GM23248 (cell line): ENCODE data around the gene TPPP3. TPM values are rescaled to one million over a fixed set of nuclear protein-coding genes. Genes with fewer than 3 reads are reported as not detected.

Experiments used
- DNase-seq: peaks from one replicate; pipeline ENCODE4 v3.0.0-alpha.2; 2015
- H2AFZ ChIP-seq: fragments of 200-600 bp; sonication (generic); 2 replicates; pipeline ENCODE4 v1.6.1; 2016; ENCODE audit warnings: antibody characterized with exemption
- H3F3A ChIP-seq: fragments of 200-600 bp; sonication (generic); 2 replicates; pipeline ENCODE4 v1.6.1; 2016; ENCODE audit warnings: mild to moderate bottlenecking, antibody characterized with exemption, mixed run types; ENCODE audit not compliant: insufficient read depth
- H3K27ac ChIP-seq: fragments of 200-600 bp; sonication (generic); 2 replicates; pipeline ENCODE4 v1.5.1; 2016; ENCODE audit warnings: mild to moderate bottlenecking
- H3K27me3 ChIP-seq: fragments of 200-600 bp; sonication (generic); replicated peaks from 2 replicates; pipeline ENCODE4 v1.6.1; 2016; ENCODE audit warnings: mild to moderate bottlenecking; ENCODE audit not compliant: insufficient read depth
- H3K36me3 ChIP-seq: fragments of 200-600 bp; sonication (generic); 2 replicates; pipeline ENCODE4 v1.6.1; 2016; ENCODE audit warnings: low read depth, mild to moderate bottlenecking
- H3K4me1 ChIP-seq: fragments of 200-600 bp; sonication (generic); 2 replicates; pipeline ENCODE4 v1.6.1; 2016; ENCODE audit warnings: mild to moderate bottlenecking; ENCODE audit not compliant: insufficient read depth
- H3K4me2 ChIP-seq: fragments of 200-600 bp; sonication (generic); one replicate; pipeline ENCODE4 v1.6.1; 2016; ENCODE audit warnings: mild to moderate bottlenecking; ENCODE audit not compliant: unreplicated experiment
- H3K4me3 ChIP-seq: fragments of 200-600 bp; sonication (generic); 2 replicates; pipeline ENCODE4 v1.5.1; 2016; ENCODE audit warnings: mild to moderate bottlenecking
- H3K79me2 ChIP-seq: fragments of 200-600 bp; sonication (generic); 2 replicates; pipeline ENCODE4 v1.6.1; 2016; ENCODE audit warnings: mild to moderate bottlenecking; ENCODE audit not compliant: insufficient read depth
- H3K9ac ChIP-seq: fragments of 200-600 bp; sonication (generic); 2 replicates; pipeline ENCODE4 v1.6.1; 2016; ENCODE audit warnings: mild to moderate bottlenecking
- H3K9me2 ChIP-seq: fragments of 200-600 bp; sonication (generic); 2 replicates; pipeline ENCODE4 v1.6.1; 2016; ENCODE audit warnings: mixed run types, mild to moderate bottlenecking, moderate library complexity; ENCODE audit not compliant: insufficient read depth
- H3K9me3 ChIP-seq: fragments of 200-600 bp; sonication (generic); one replicate; pipeline ENCODE4 v1.6.1; 2017; ENCODE audit warnings: low read depth
- H4K20me1 ChIP-seq: fragments of 200-600 bp; sonication (generic); 2 replicates; pipeline ENCODE4 v1.6.0; 2016; ENCODE audit not compliant: insufficient read depth
- EZH2 ChIP-seq: fragments of 200-600 bp; sonication (generic); IDR thresholded peaks from 2 replicates; pipeline ENCODE4 v1.6.1; 2018; ENCODE audit warnings: antibody characterized with exemption, mild to moderate bottlenecking; ENCODE audit not compliant: insufficient read depth, poor library complexity, severe bottlenecking
- EZH2phosphoT487 ChIP-seq: fragments of 200-600 bp; sonication (generic); IDR thresholded peaks from 2 replicates; pipeline ENCODE4 v1.6.1; 2018; ENCODE audit warnings: antibody characterized with exemption, moderate library complexity, mild to moderate bottlenecking, low read depth; ENCODE audit not compliant: insufficient read depth
- WGBS, 2 experiments: methylation state at CpG; one replicate each; pipeline ENCODE4 v1.1.6; 2015 to 2017; ENCODE audit warnings: low lambda C conversion rate in 2 of 2, low coverage in 1 of 2; ENCODE audit errors: missing lambda C conversion rate in 2 of 2; 5-methylcytosine and 5-hydroxymethylcytosine counted together
- in situ Hi-C: fragments of 300-500 bp; cut with MboI; formaldehyde crosslinking; loops from 2 replicates; pipeline ENCODE4 v1.15.0; 2020
- polyA plus RNA-seq: library from polyadenylated mRNA; unstranded; fragments of >200 nt; fragmentation: Nextera tagmentation; extraction: Ambion mirVana; gene quantifications from 2 replicates; pipeline ENCODE4 v1.2.1, GENCODE V29; 2016
- total RNA-seq: library from RNA; depleted of rRNA; stranded (reverse); fragments of >200 nt; shearing (Covaris generic); gene quantifications from 2 replicates; pipeline ENCODE4 v1.2.3, GENCODE V29; 2014

The TPPP3 gene
- total and polyA plus RNA-seq, 2 experiments from 2014 or later, result 1.9 TPM; not detected in 1

GRCh38 chr16:67407788-67408452, 14.6 kb upstream of the TPPP3 start:
- Histone ChIP-seq H3F3A (peaks cover 40% of the 10 kb centered on the region), H4K20me1 (no peaks in the 10 kb centered on the region), H3K9me2 (no peaks in the 10 kb centered on the region), H3K27me3 (no peaks in the 10 kb centered on the region), H3K4me2 (peak overlapping the region; percentile 57), H3K9me3 (no peaks in the 10 kb centered on the region), H3K36me3 (no peaks in the 10 kb centered on the region), H3K79me2 (peaks cover 14% of the 10 kb centered on the region), H3K4me1 (peaks cover 37% of the 10 kb centered on the region), H2AFZ (0 out of 2 replicates have a peak overlapping the region, but pooled peaks have one; percentile 6), H3K9ac (peak overlapping the region; percentile 80), H3K4me3 (no peak overlapping the region), H3K27ac (peak overlapping the region; percentile 94)
- WGBS, 2 experiments, result 41 to 42% methylated on average over 6 of the region's 6 CpGs
- in situ Hi-C loops, result no loop called here
- no peak for DNase-seq
- TF ChIP-seq EZH2 (no peak), EZH2phosphoT487 (no peak)

- Histone ChIP-seq H3K36me3 (no peaks in the 10 kb centered on the region), H3F3A (peaks cover 36% of the 10 kb centered on the region), H4K20me1 (no peaks in the 10 kb centered on the region), H3K9me2 (no peaks in the 10 kb centered on the region), H2AFZ (peak overlapping the region; percentile 6; the same call in 1 of the 2 replicates), H3K27ac (peak overlapping the region; percentile 94), H3K4me1 (peaks cover 37% of the 10 kb centered on the region), H3K27me3 (no peaks in the 10 kb centered on the region), H3K4me3 (peak overlapping the region; percentile 7; the same call in 1 of the 2 replicates), H3K79me2 (peaks cover 14% of the 10 kb centered on the region), H3K4me2 (peak overlapping the region; percentile 57), H3K9ac (peak overlapping the region; percentile 80), H3K9me3 (no peaks in the 10 kb centered on the region)
- in situ Hi-C loops, result no loop called here
- DNase-seq, result peak; percentile 88
- WGBS, 2 experiments, result 49 to 53% methylated on average over 7 of the region's 7 CpGs
- no peak for TF ChIP-seq EZH2
- TF ChIP-seq EZH2phosphoT487, result no peak
Observed at GRCh38 chr16:67407176-67407787, 14.0 kb upstream of the TPPP3 start.

GRCh38 chr16:67406111-67406971, 13.0 kb upstream of the TPPP3 start:
- peak overlapping the region; percentile 7 for H3K4me3 ChIP-seq
- no peaks in the 10 kb centered on the region for H4K20me1 ChIP-seq
- in situ Hi-C loops, result no loop called here
- peak overlapping the region; percentile 94 for H3K27ac ChIP-seq
- H3K9me2 ChIP-seq, result no peaks in the 10 kb centered on the region
- peaks cover 37% of the 10 kb centered on the region for H3K4me1 ChIP-seq
- peak; percentile 95 for DNase-seq
- whole genome bisulfite sequencing, 2 experiments, result 8 to 9% methylated on average over 18 of the region's 18 CpGs
- peak overlapping the region; percentile 80 for H3K9ac ChIP-seq
- peak overlapping the region; percentile 2 for H2AFZ ChIP-seq
- H3K9me3 ChIP-seq, result no peaks in the 10 kb centered on the region
- peak overlapping the region; percentile 57 for H3K4me2 ChIP-seq
- H3K36me3 ChIP-seq, result no peaks in the 10 kb centered on the region
- peaks cover 8% of the 10 kb centered on the region for H3K79me2 ChIP-seq
- peaks cover 35% of the 10 kb centered on the region for H3F3A ChIP-seq
- no peaks in the 10 kb centered on the region for H3K27me3 ChIP-seq
- 0 out of 2 replicates have a peak, but pooled peaks have one; percentile 48 for TF ChIP-seq EZH2phosphoT487
- TF ChIP-seq EZH2, result no peak

- TF ChIP-seq EZH2, result no peak
- TF ChIP-seq EZH2phosphoT487, result no peak
- no peak for DNase-seq
- H3K36me3 ChIP-seq, result no peaks in the 10 kb centered on the region
- no peaks in the 10 kb centered on the region for H3K79me2 ChIP-seq
- peaks cover 37% of the 10 kb centered on the region for H3K4me1 ChIP-seq
- H3K9ac ChIP-seq, result peak overlapping the region; percentile 80; the same call in 1 of the 2 replicates
- H3F3A ChIP-seq, result peaks cover 35% of the 10 kb centered on the region
- WGBS, 2 experiments, result 89 to 90% methylated on average over 8 of the region's 8 CpGs
- H3K27me3 ChIP-seq, result no peaks in the 10 kb centered on the region
- peak overlapping the region; percentile 94 for H3K27ac ChIP-seq
- no peaks in the 10 kb centered on the region for H3K9me3 ChIP-seq
- in situ Hi-C loops, result no loop called here
- no peaks in the 10 kb centered on the region for H4K20me1 ChIP-seq
- no peak overlapping the region for H2AFZ ChIP-seq
- H3K9me2 ChIP-seq, result no peaks in the 10 kb centered on the region
- peak overlapping the region; percentile 57 for H3K4me2 ChIP-seq
- H3K4me3 ChIP-seq, result no peak overlapping the region
Observed at GRCh38 chr16:67405336-67405735, 12.0 kb upstream of the TPPP3 start.
